Suprapubic skin (tissue), 4 donors: ENCODE data around the gene JMJD8. TPM values are rescaled to one million over a fixed set of nuclear protein-coding genes. Genes with fewer than 3 reads are reported as not detected.

ENCODE experiments used
- DNase-seq, 2 donors: peaks; one replicate each; pipeline ENCODE4 v3.0.0-alpha.2; 2019; ENCODE audit warnings: low spot score in 2 of 2
- H3K27ac ChIP-seq: fragments of 200-600 bp; sonication (generic); one replicate; pipeline ENCODE4 v1.5.1; 2019
- H3K27me3 ChIP-seq: fragments of 200-600 bp; sonication (generic); one replicate; pipeline ENCODE4 v1.5.1; 2019
- H3K36me3 ChIP-seq: fragments of 200-600 bp; sonication (generic); one replicate; pipeline ENCODE4 v1.5.1; 2019
- H3K4me1 ChIP-seq: fragments of 200-600 bp; sonication (generic); one replicate; pipeline ENCODE4 v1.5.1; 2019
- H3K4me3 ChIP-seq: fragments of 200-600 bp; sonication (generic); one replicate; pipeline ENCODE4 v1.5.1; 2019; ENCODE audit warnings: mild to moderate bottlenecking
- H3K9me3 ChIP-seq: fragments of 200-600 bp; sonication (generic); one replicate; pipeline ENCODE4 v1.5.1; 2019
- CTCF ChIP-seq, 2 donors: fragments of 200-600 bp in 1 of 2; fragments of 450-650 bp in 1 of 2; sonication (generic) in 1 of 2; IDR thresholded peaks; one replicate each; pipeline ENCODE4 v1.5.1; 2016 to 2019; ENCODE audit warnings: antibody characterized with exemption in 2 of 2, mild to moderate bottlenecking in 1 of 2, moderate library complexity in 1 of 2
- EP300 ChIP-seq: sonication (generic); formaldehyde crosslinking; IDR thresholded peaks from one replicate; pipeline ENCODE4 v1.6.1; 2017; ENCODE audit warnings: antibody characterized with exemption
- POLR2A ChIP-seq, 2 donors: fragments of 450-650 bp; IDR thresholded peaks; one replicate each; pipeline ENCODE4 v1.6.1; 2017; ENCODE audit warnings: antibody characterized with exemption in 2 of 2, mild to moderate bottlenecking in 2 of 2, moderate library complexity in 2 of 2
- POLR2AphosphoS5 ChIP-seq, 3 donors: sonication (generic); formaldehyde crosslinking; IDR thresholded peaks; one replicate each; pipeline ENCODE4 v1.6.1; 2017; ENCODE audit warnings: antibody characterized with exemption in 3 of 3
- WGBS: methylation state at CpG from one replicate; pipeline ENCODE4 v1.1.5; 2018; 5-methylcytosine and 5-hydroxymethylcytosine counted together
- total RNA-seq, 4 donors: library from RNA; depleted of rRNA; stranded (reverse); fragments of >200 nt; gene quantifications; one replicate each; pipeline ENCODE4 v1.1.0, GENCODE V29; 2016

The JMJD8 gene
- total RNA-seq, 4 donors from 2014 or later = 47.0 to 87.4 (median 60.5) TPM

GRCh38 chr16:641326-642188 is 42.6 kb downstream of the JMJD8 start, which contains the start of gene MCRIP2:
MCRIP2 (plus strand) TSS chr16:641828; CDS start chr16:641992, 164 bp downstream.
- no peaks in the 10 kb centered on the region for H3K9me3 ChIP-seq
- WGBS = no CpG with 5 or more reads among the region's 81 CpGs
- H3K27ac ChIP-seq = peak within 1 kb of the TSS; percentile 84
- peak within 1 kb of the TSS; percentile 89 for H3K4me3 ChIP-seq
- no peaks in the 10 kb centered on the region for H3K36me3 ChIP-seq
- no peaks in the 10 kb centered on the region for H3K27me3 ChIP-seq
- H3K4me1 ChIP-seq = peaks cover 39% of the 10 kb centered on the region
- TF ChIP-seq POLR2A (IDR thresholded peaks at IDR 0.05) = peak in 1 of 2 donors; percentile 2
- TF ChIP-seq EP300 = no peak
- TF ChIP-seq POLR2AphosphoS5 (IDR thresholded peaks at IDR 0.05) = no peak
- DNase-seq = no peak

DNA sequence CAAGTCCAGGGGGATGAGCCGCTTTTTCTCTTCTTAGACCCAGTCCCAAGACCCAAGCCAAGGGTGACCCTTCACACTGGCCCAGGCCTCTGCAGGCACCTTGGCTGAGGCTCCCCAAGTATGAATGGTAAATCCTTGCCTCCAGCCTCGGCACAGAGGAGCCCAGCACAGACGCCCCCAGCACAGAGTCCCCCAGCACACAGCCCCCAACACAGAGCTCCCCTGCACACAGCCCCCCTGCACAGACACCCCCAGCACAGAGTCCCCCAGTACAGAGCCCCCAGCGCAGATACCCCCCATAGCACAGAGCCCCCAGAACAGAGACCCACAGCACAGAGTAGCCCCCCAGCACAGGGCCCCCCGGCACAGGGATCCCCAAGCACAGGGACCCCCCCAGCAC is 43.5 kb downstream of the JMJD8 start:
- Histone ChIP-seq H3K27ac (no peak overlapping the region), H3K4me3 (peak overlapping the region; percentile 89), H3K9me3 (no peaks in the 10 kb centered on the region), H3K4me1 (peaks cover 35% of the 10 kb centered on the region), H3K27me3 (no peaks in the 10 kb centered on the region), H3K36me3 (no peaks in the 10 kb centered on the region)
- WGBS = 80% methylated on average over 2 of the region's 5 CpGs
- TF ChIP-seq EP300 = no peak
- TF ChIP-seq CTCF (IDR thresholded peaks at IDR 0.05) = no peak
- no peak for TF ChIP-seq POLR2A (IDR thresholded peaks at IDR 0.05)
- no peak for TF ChIP-seq POLR2AphosphoS5 (IDR thresholded peaks at IDR 0.05)
- no peak for DNase-seq

- Histone ChIP-seq H3K9me3 (no peaks in the 10 kb centered on the region), H3K27ac (no peak overlapping the region), H3K36me3 (peaks cover 8% of the 10 kb centered on the region), H3K4me1 (peaks cover 43% of the 10 kb centered on the region), H3K27me3 (no peaks in the 10 kb centered on the region), H3K4me3 (no peak overlapping the region)
- TF ChIP-seq POLR2AphosphoS5 (IDR thresholded peaks at IDR 0.05) = no peak
- no peak for TF ChIP-seq CTCF (IDR thresholded peaks at IDR 0.05)
- TF ChIP-seq EP300 = no peak
- no peak for TF ChIP-seq POLR2A (IDR thresholded peaks at IDR 0.05)
- DNase-seq = no peak
- 54% methylated on average over 6 of the region's 9 CpGs for WGBS
These were observed 45.3 kb downstream of the JMJD8 start for GRCh38 chr16:638836-639235.

DNA sequence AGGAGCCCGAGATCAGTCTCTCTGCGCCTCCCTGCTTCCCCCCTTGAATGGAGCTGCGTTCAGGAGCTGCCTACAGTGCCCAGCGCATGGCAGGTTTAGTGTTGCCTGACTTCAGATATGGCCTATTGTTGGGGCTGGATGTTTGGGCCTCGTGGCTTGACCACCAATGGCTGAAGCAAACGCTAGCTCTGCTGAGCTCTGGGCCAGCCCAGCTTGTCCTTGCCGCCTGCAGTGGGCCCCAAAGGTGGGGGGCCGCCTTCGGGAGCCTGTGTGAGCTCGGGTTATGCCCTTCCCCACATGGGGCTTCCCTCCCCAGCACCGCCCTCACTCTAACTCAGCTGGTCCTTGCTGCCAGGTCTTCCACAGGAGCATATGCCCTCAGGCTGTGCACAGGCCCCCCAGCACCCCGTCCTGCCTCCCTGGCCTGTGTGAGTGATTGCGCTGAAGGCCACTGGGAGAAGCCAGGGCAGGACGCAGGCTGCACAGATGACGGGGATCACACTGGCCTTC is 46.0 kb downstream of the JMJD8 start:
- 94% methylated on average over 4 of the region's 15 CpGs for WGBS
- no peak overlapping the region for H3K27ac ChIP-seq
- H3K27me3 ChIP-seq = no peaks in the 10 kb centered on the region
- DNase-seq = no peak
- TF ChIP-seq CTCF (IDR thresholded peaks at IDR 0.05) = no peak
- TF ChIP-seq POLR2AphosphoS5 (IDR thresholded peaks at IDR 0.05) = no peak
- no peak for TF ChIP-seq POLR2A (IDR thresholded peaks at IDR 0.05)
- TF ChIP-seq EP300 = no peak
- peaks cover 42% of the 10 kb centered on the region for H3K4me1 ChIP-seq
- peaks cover 16% of the 10 kb centered on the region for H3K36me3 ChIP-seq
- H3K4me3 ChIP-seq = no peak overlapping the region
- no peaks in the 10 kb centered on the region for H3K9me3 ChIP-seq

GRCh38 chr16:637081-638018 is 46.8 kb downstream of the JMJD8 start:
- WGBS = 68% methylated on average over 13 of the region's 53 CpGs
- Histone ChIP-seq H3K36me3 (peaks cover 18% of the 10 kb centered on the region), H3K9me3 (no peaks in the 10 kb centered on the region), H3K27ac (peak overlapping the region; percentile 95), H3K4me1 (peaks cover 35% of the 10 kb centered on the region), H3K4me3 (peak overlapping the region; percentile 95), H3K27me3 (no peaks in the 10 kb centered on the region)
- peak in 1 of 2 donors; percentile 98 for DNase-seq
- TF ChIP-seq CTCF (IDR thresholded peaks at IDR 0.05) (no peak), EP300 (no peak), POLR2AphosphoS5 (IDR thresholded peaks at IDR 0.05) (no peak), POLR2A (IDR thresholded peaks at IDR 0.05) (no peak)
